KMS-11 (cell line): ENCODE measurements around the gene FYB1.

ENCODE experiments used
- H2AFZ ChIP-seq: fragments of 200-600 bp; sonication (generic); 2 replicates; pipeline ENCODE4 v1.6.1; 2016; ENCODE audit warnings: antibody characterized with exemption, mixed run types, low read depth
- H3K27ac ChIP-seq: fragments of 200-600 bp; sonication (generic); 2 replicates; pipeline ENCODE4 v1.6.1; 2016; ENCODE audit warnings: mild to moderate bottlenecking, mixed run types
- H3K27me3 ChIP-seq: fragments of 200-600 bp; sonication (generic); 2 replicates; pipeline ENCODE4 v1.6.1; 2017; ENCODE audit warnings: mild to moderate bottlenecking, low read depth, mixed run types, moderate library complexity; ENCODE audit not compliant: insufficient read depth
- H3K36me3 ChIP-seq: fragments of 200-600 bp; sonication (generic); 2 replicates; pipeline ENCODE4 v1.6.1; 2017; ENCODE audit warnings: mild to moderate bottlenecking, mixed run types; ENCODE audit not compliant: insufficient read depth
- H3K4me1 ChIP-seq: fragments of 200-600 bp; sonication (generic); 2 replicates; pipeline ENCODE4 v1.6.1; 2016; ENCODE audit warnings: mild to moderate bottlenecking, low read depth, mixed run types; ENCODE audit not compliant: poor library complexity, severe bottlenecking
- H3K4me2 ChIP-seq: fragments of 200-600 bp; sonication (generic); 2 replicates; pipeline ENCODE4 v1.7.0; 2016; ENCODE audit warnings: mild to moderate bottlenecking, mixed run types
- H3K4me3 ChIP-seq: fragments of 200-600 bp; sonication (generic); IDR thresholded peaks from 2 replicates; pipeline ENCODE4 v1.6.1; 2017; ENCODE audit warnings: low read depth, low read length, mixed read lengths; ENCODE audit not compliant: insufficient read depth
- H3K79me2 ChIP-seq: fragments of 200-600 bp; sonication (generic); 2 replicates; pipeline ENCODE4 v1.6.1; 2016; ENCODE audit warnings: low read depth, mixed run types; ENCODE audit not compliant: insufficient read depth
- H3K9ac ChIP-seq: fragments of 200-600 bp; sonication (generic); 2 replicates; pipeline ENCODE4 v1.6.1; 2016; ENCODE audit warnings: mild to moderate bottlenecking, mixed run types
- H4K20me1 ChIP-seq: fragments of 200-600 bp; sonication (generic); 2 replicates; pipeline ENCODE4 v1.6.1; 2016; ENCODE audit warnings: mild to moderate bottlenecking, mixed run types; ENCODE audit not compliant: insufficient read depth
- TF ChIP-seq, protein P1 (sequence below): fragments of 200-600 bp; sonication (generic); conservative IDR thresholded peaks from 2 replicates; pipeline ENCODE4 v1.6.1; 2017; ENCODE audit warnings: low read depth, mild to moderate bottlenecking, antibody characterized with exemption, low read length, moderate library complexity, mixed read lengths

The FYB1 gene

DNA sequence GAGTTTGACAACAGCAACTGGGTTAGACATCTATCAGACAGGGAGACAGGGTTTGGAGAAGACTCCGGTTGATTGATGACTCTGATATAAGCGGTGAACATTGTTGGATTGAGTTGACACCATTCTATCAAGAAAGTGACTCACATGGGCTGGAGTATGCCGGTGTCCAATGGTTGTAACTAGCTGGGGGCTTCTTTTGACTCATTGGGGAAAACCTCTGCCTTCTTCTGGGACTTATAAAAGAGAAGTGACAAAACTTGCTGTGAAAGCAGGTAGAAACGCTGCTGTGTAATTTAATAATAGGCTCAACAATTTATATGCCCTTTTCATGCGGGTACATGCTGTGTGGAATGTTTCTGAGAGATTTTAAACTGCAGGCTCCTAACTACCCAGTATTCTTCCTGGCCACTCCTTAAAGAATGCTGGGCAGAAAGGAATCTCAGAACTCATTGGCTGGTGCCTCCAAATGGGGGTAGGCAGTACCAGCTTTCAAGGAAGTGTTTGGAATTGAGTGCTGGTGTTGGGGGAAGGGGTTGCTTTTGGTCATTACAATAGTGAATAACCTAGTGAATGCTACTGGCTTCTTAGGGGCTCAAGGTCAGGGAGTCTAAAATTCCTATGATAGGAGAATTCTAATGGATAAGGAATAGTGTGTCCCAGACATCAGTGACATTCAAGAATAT is 43.9 kb downstream of the FYB1 start:
- TF ChIP-seq, protein P1, sequence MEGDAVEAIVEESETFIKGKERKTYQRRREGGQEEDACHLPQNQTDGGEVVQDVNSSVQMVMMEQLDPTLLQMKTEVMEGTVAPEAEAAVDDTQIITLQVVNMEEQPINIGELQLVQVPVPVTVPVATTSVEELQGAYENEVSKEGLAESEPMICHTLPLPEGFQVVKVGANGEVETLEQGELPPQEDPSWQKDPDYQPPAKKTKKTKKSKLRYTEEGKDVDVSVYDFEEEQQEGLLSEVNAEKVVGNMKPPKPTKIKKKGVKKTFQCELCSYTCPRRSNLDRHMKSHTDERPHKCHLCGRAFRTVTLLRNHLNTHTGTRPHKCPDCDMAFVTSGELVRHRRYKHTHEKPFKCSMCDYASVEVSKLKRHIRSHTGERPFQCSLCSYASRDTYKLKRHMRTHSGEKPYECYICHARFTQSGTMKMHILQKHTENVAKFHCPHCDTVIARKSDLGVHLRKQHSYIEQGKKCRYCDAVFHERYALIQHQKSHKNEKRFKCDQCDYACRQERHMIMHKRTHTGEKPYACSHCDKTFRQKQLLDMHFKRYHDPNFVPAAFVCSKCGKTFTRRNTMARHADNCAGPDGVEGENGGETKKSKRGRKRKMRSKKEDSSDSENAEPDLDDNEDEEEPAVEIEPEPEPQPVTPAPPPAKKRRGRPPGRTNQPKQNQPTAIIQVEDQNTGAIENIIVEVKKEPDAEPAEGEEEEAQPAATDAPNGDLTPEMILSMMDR = no peak
- Histone ChIP-seq H3K27ac (no peak overlapping the region), H3K4me2 (no peak overlapping the region), H3K4me1 (peaks cover 26% of the 10 kb centered on the region), H3K4me3 (no peak overlapping the region), H3K79me2 (no peaks in the 10 kb centered on the region), H3K9ac (no peak overlapping the region), H3K27me3 (no peaks in the 10 kb centered on the region), H2AFZ (no peak overlapping the region), H4K20me1 (no peaks in the 10 kb centered on the region), H3K36me3 (no peaks in the 10 kb centered on the region)

DNA sequence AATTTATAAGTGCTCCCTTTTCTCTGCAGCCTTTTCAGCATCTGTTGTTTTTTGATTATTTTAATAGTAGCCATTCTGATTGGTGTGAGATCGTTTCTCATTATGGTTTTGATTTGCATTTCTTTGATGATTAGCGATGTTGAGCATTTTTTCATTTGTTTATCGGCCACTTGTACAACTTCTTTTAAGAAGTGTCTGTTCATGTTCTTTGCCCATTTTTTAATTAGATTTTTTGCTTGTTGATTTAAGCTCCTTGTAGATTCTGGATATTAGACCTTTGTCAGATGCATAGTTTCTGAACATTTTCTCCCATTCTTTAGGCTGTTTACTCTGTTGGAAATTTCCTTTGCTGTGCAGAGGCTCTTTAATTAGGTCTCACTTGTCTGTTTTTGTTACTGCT is 46.3 kb downstream of the FYB1 start:
- H3K4me3 ChIP-seq = no peak overlapping the region
- H3K9ac ChIP-seq = no peak overlapping the region
- TF ChIP-seq, protein P1 = no peak
- H3K4me1 ChIP-seq = peaks cover 23% of the 10 kb centered on the region
- H2AFZ ChIP-seq = no peak overlapping the region
- H3K4me2 ChIP-seq = no peak overlapping the region
- no peaks in the 10 kb centered on the region for H4K20me1 ChIP-seq
- H3K79me2 ChIP-seq = no peaks in the 10 kb centered on the region
- H3K27ac ChIP-seq = no peak overlapping the region
- no peaks in the 10 kb centered on the region for H3K27me3 ChIP-seq
- H3K36me3 ChIP-seq = no peaks in the 10 kb centered on the region

DNA sequence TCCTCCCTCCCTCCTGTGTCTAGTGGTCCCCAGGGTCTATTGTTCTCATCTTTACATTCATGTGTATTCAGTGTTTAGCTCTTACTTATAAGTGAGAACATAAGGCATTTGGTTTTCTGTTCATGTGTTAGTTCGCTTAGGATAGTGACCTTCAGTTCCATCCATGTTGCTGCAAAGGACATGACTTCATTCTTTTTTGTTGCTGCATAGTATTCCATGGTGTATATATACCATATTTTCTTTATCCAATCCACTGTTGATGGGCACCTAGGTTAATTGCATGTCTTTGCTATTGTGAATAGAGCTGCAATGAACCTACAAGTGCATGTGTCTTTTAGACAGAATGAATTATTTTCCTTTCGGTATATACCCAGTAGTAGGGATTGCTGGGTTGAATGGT is 46.8 kb downstream of the FYB1 start:
- Histone ChIP-seq H2AFZ (no peak overlapping the region), H3K27ac (no peak overlapping the region), H3K27me3 (no peaks in the 10 kb centered on the region), H3K9ac (no peak overlapping the region), H3K79me2 (no peaks in the 10 kb centered on the region), H3K36me3 (no peaks in the 10 kb centered on the region), H3K4me2 (no peak overlapping the region), H4K20me1 (no peaks in the 10 kb centered on the region), H3K4me3 (no peak overlapping the region), H3K4me1 (peaks cover 21% of the 10 kb centered on the region)
- TF ChIP-seq, protein P1 = no peak

DNA sequence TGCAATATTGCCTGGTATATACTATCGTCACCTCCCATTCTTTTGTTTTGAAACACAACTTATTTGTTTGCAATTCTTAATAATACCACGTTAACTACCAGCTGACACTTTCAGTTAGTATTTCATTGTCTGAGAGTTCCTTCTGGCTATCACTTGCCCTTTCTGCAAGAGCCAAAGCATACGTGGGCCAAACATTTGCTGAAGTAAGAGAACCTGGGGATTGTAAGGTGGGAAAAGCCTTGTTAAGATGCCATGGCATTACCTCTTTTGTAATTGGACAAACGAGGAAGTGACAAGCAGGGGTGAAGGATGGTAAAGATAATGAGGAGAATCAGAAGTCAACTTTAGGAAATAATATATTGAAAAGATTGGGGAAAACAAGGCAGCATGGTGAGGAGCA is 47.7 kb downstream of the FYB1 start:
- Histone ChIP-seq H3K27ac (no peak overlapping the region), H2AFZ (no peak overlapping the region), H3K9ac (no peak overlapping the region), H3K36me3 (no peaks in the 10 kb centered on the region), H3K79me2 (no peaks in the 10 kb centered on the region), H3K4me2 (no peak overlapping the region), H3K27me3 (no peaks in the 10 kb centered on the region), H3K4me3 (no peak overlapping the region), H4K20me1 (no peaks in the 10 kb centered on the region), H3K4me1 (peaks cover 19% of the 10 kb centered on the region)
- TF ChIP-seq, protein P1 = no peak
